K562 (cell line): ENCODE data around the gene RASSF1. TPM values are rescaled to one million over a fixed set of nuclear protein-coding genes. Genes with fewer than 3 reads are reported as not detected.
A peak's percentile ranks its signal among the peaks of the same experiment; 100 is the strongest.

Experiments
- ATAC-seq: fragments of 200-7000 bp; cut with Tn5 transposase; 3 replicates; pipeline ENCODE4 v1.9.1; 2020; ENCODE audit warnings: moderate library complexity
- BruUV-seq: library from RNA; stranded (reverse); fragments of 400-500 nt; replicated peaks from 2 replicates; lab custom pipeline; 2021; lab: Mats Ljungman, UMichigan
- CTCF ChIA-PET: fragments of 300-600 bp; formaldehyde crosslinking; extraction: SDS; loops from one replicate; lab custom pipeline; 2021; ENCODE audit warnings: low intra/inter-chr PET ratio; lab: Yijun Ruan, JAX
- POLR2A ChIA-PET: fragments of 300-600, 350-650 bp; sonication (Branson Sonifier 250); formaldehyde crosslinking; extraction: SDS; loops from one replicate; lab custom pipeline; 2021; ENCODE audit warnings: antibody characterized with exemption, inconsistent platforms; lab: Yijun Ruan, JAX
- DNase-seq, 4 experiments: peaks; one replicate each; pipeline versions ENCODE4 v3.0.0 to v3.0.0-alpha.2; 2011 to 2018; ENCODE audit warnings: low spot score in 3 of 4, mixed read lengths in 3 of 4; ENCODE audit errors: extremely low read depth in 1 of 4
- FAIRE-seq: peaks from 2 replicates; lab custom pipeline; 2011; peaks lifted over from hg19 to GRCh38; lab: Jason Lieb, UNC
- H2AFZ ChIP-seq: 2 replicates; pipeline ENCODE4 v1.6.0; 2011; ENCODE audit warnings: low read depth, low read length, control low read depth, inconsistent platforms
- H3K27ac ChIP-seq: fragments of 200-600 bp; 3 replicates; pipeline ENCODE4 v1.8.0; 2011; ENCODE audit warnings: low read depth, mild to moderate bottlenecking, control low read depth, inconsistent platforms, low read length, moderate library complexity, mixed read lengths; ENCODE audit errors: extremely low read depth
- H3K27me3 ChIP-seq, 2 experiments: fragments of 300-600 bp in 1 of 2; 2 replicates in 1 of 2; 3 replicates in 1 of 2; pipeline versions ENCODE4 v1.6.0 to v1.8.0; 2011; ENCODE audit warnings: inconsistent platforms in 2 of 2, low read length in 2 of 2, mild to moderate bottlenecking in 1 of 2, mixed read lengths in 1 of 2, moderate library complexity in 1 of 2; ENCODE audit not compliant: control insufficient read depth in 2 of 2, insufficient read depth in 2 of 2
- H3K36me3 ChIP-seq: fragments of 300-600 bp; 3 replicates; pipeline ENCODE4 v1.8.0; 2011; ENCODE audit warnings: mild to moderate bottlenecking, low read length, inconsistent platforms; ENCODE audit not compliant: control insufficient read depth, insufficient read depth
- H3K4me1 ChIP-seq, 2 experiments: fragments of 200-600 bp in 1 of 2; replicated peaks in 1 of 2; 2 replicates in 1 of 2; 3 replicates in 1 of 2; pipeline versions ENCODE4 v1.5.1 to v1.8.0; 2011; ENCODE audit warnings: inconsistent platforms in 2 of 2, low read length in 2 of 2, mild to moderate bottlenecking in 1 of 2, mixed read lengths in 1 of 2, moderate library complexity in 1 of 2; ENCODE audit not compliant: control insufficient read depth in 2 of 2, insufficient read depth in 2 of 2
- H3K4me2 ChIP-seq: 2 replicates; pipeline ENCODE4 v1.6.1; 2011; ENCODE audit warnings: low read length, control low read depth, inconsistent platforms, mixed read lengths; ENCODE audit not compliant: insufficient read depth
- H3K4me3 ChIP-seq: fragments of 200-600 bp; sonication (generic), shearing (Covaris generic); 2 replicates; pipeline ENCODE4 v1.5.1; 2016; ENCODE audit warnings: control low read depth, inconsistent platforms
- H3K79me2 ChIP-seq: fragments of 200-600 bp; 3 replicates; pipeline ENCODE4 v1.8.0; 2011; ENCODE audit warnings: low read length, inconsistent platforms; ENCODE audit not compliant: control insufficient read depth, insufficient read depth
- H3K9ac ChIP-seq, 2 experiments: 2 replicates each; pipeline versions ENCODE4 v1.6.0 to v1.6.1; 2011; ENCODE audit warnings: low read depth in 2 of 2, low read length in 2 of 2, control low read depth in 1 of 2, inconsistent platforms in 1 of 2, mild to moderate bottlenecking in 1 of 2, mixed read lengths in 1 of 2; ENCODE audit not compliant: insufficient read depth in 1 of 2
- H3K9me1 ChIP-seq: one replicate; pipeline ENCODE4 v1.6.0; 2011; ENCODE audit warnings: inconsistent platforms, mild to moderate bottlenecking, low read length, moderate library complexity; ENCODE audit not compliant: control insufficient read depth, insufficient read depth
- H3K9me3 ChIP-seq: replicated peaks from 2 replicates; pipeline ENCODE4 v1.5.1; 2011; ENCODE audit warnings: low read depth, low read length, inconsistent platforms; ENCODE audit not compliant: control insufficient read depth, insufficient read depth
- H4K20me1 ChIP-seq: replicated peaks from 2 replicates; pipeline ENCODE4 v1.6.1; 2011; ENCODE audit warnings: low read length, inconsistent platforms, mixed read lengths; ENCODE audit not compliant: control insufficient read depth, insufficient read depth
- PCBP1 ChIP-seq: fragments of 200-400 bp; formaldehyde crosslinking; IDR thresholded peaks from 2 replicates; pipeline ENCODE4 v1.6.1; 2018; ENCODE audit warnings: mild to moderate bottlenecking, low read depth, low read length; ENCODE audit not compliant: poor library complexity, severe bottlenecking
- WGBS: fragments of 100-300 bp; shearing (Covaris generic); methylation state at CpG from one replicate; pipeline ENCODE4 v1.1.6; 2016; ENCODE audit warnings: low coverage, mixed read lengths; ENCODE audit not compliant: insufficient coverage; ENCODE audit errors: missing lambda C conversion rate; 5-methylcytosine and 5-hydroxymethylcytosine counted together
- in situ Hi-C: fragments of 300-500 bp; cut with MboI; formaldehyde crosslinking; loops from 4 replicates; pipeline ENCODE4 v1.15.0; 2018; ENCODE audit warnings: inconsistent platforms, mixed read lengths
- intact Hi-C: fragments of 100-400 bp; cut with micrococcal nuclease; formaldehyde crosslinking; loops from 2 replicates; pipeline ENCODE4 v1.14.2; 2022
- polyA plus RNA-seq, 8 experiments: library from polyadenylated mRNA; depleted of rRNA in 4 of 8; stranded (reverse) in 5 of 8; unstranded in 3 of 8; fragments of >200 nt; fragmentation: Nextera tagmentation in 2 of 8; fragmentation: Illumina TruSeq in 1 of 8; extraction: Ambion mirVana in 2 of 8; extraction: Trizol in 1 of 8; gene quantifications; 2 replicates each; pipeline versions ENCODE4 v1.2.1 to v1.2.3, GENCODE V29; 2011 to 2014; ENCODE audit warnings: inconsistent platforms in 1 of 8, missing spikeins in 1 of 8
- total RNA-seq, 7 experiments: library from RNA; depleted of rRNA in 6 of 7; stranded (reverse); fragments of >200 nt in 6 of 7; fragmentation: Illumina TruSeq in 2 of 7; extraction: Trizol in 2 of 7; gene quantifications; 2 replicates each; pipeline versions ENCODE4 v1.2.1 to v1.2.3, GENCODE V29; 2011 to 2021; ENCODE audit warnings: low replicate concordance in 1 of 7
- TF ChIP-seq, protein P1 (sequence below): IDR thresholded peaks from 2 replicates; pipeline ENCODE4 v1.6.1; 2016; ENCODE audit warnings: missing genetic modification characterization, missing compliant biosample characterization
- TF ChIP-seq, protein P2 (sequence below): sonication (generic); formaldehyde crosslinking; IDR thresholded peaks from 2 replicates; pipeline ENCODE4 v1.8.1; 2023; ENCODE audit warnings: mild to moderate bottlenecking, missing genetic modification reagents

The RASSF1 gene
- total and polyA plus RNA-seq, 9 of the 15 experiments (the other 6 are each of a cell fraction or from before 2014, with no cell fraction given) = 3.6 to 57.1 (median 24.6) TPM

DNA sequence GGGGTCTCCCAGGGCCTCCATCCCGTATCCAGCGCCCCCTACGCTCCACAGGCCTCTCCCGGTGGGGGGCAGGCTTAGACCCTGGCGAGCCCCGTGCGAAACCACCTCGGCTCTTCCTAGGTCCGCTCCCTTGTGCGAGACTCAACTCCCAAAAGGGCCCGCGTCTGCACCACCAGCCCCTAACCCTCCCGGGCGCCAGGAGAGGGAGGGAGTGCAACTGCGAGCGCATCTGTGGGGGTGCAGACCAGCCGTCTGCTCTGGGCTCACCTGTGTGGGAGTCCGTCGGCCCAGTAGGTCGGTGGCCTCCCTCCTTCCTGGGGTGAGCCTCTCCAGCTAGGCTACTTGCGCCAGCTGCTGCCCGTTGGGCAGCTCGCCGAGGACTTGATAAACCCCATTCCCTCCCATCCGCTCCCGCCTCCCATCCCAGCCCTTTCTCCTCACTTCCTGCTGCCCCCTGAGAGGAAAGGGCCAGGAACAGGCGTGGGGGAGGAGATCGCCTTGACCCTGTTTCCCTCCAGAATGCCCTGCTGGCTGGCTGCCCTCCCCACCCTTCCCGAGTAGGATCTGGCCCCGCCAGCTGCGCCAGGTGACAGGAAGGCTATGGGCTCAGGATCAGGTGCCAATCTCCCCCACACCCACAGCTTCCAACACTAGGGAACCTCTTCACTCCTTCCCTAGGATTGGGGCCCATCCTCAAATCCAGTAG, 18.1 kb downstream of the RASSF1 start, which contains the start of gene HYAL2:
Gene HYAL2 (minus strand): TSS at position 360 of the 706 bp plus-strand sequence. CDS start 2,256 bp downstream, outside the sequence.
- no peak for ATAC-seq
- intact Hi-C loops = no loop called here
- peak within 1 kb of the TSS; percentile 99 for H2AFZ ChIP-seq
- H3K27me3 ChIP-seq = no peaks in the 10 kb centered on the region
- H3K4me3 ChIP-seq = peak within 1 kb of the TSS; percentile 81
- H3K9me3 ChIP-seq = no peaks in the 10 kb centered on the region
- H3K27ac ChIP-seq = peak within 1 kb of the TSS; percentile 100
- H3K36me3 ChIP-seq = peaks cover 42% of the 10 kb centered on the region; the same call in 2 of the 3 replicates
- no peaks in the 10 kb centered on the region for H4K20me1 ChIP-seq
- WGBS = 84% methylated on average over 8 of the region's 31 CpGs
- BruUV-seq = no TSS peak
- DNase-seq = no peak
- in situ Hi-C loops = no loop called here
- peak within 1 kb of the TSS; percentile 90 for H3K4me2 ChIP-seq
- TF ChIP-seq, protein P1, sequence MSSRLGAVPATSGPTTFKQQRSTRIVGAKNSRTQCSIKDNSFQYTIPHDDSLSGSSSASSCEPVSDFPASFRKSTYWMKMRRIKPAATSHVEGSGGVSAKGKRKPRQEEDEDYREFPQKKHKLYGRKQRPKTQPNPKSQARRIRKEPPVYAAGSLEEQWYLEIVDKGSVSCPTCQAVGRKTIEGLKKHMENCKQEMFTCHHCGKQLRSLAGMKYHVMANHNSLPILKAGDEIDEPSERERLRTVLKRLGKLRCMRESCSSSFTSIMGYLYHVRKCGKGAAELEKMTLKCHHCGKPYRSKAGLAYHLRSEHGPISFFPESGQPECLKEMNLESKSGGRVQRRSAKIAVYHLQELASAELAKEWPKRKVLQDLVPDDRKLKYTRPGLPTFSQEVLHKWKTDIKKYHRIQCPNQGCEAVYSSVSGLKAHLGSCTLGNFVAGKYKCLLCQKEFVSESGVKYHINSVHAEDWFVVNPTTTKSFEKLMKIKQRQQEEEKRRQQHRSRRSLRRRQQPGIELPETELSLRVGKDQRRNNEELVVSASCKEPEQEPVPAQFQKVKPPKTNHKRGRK (tag) = no peak
- TF ChIP-seq, protein P2, sequence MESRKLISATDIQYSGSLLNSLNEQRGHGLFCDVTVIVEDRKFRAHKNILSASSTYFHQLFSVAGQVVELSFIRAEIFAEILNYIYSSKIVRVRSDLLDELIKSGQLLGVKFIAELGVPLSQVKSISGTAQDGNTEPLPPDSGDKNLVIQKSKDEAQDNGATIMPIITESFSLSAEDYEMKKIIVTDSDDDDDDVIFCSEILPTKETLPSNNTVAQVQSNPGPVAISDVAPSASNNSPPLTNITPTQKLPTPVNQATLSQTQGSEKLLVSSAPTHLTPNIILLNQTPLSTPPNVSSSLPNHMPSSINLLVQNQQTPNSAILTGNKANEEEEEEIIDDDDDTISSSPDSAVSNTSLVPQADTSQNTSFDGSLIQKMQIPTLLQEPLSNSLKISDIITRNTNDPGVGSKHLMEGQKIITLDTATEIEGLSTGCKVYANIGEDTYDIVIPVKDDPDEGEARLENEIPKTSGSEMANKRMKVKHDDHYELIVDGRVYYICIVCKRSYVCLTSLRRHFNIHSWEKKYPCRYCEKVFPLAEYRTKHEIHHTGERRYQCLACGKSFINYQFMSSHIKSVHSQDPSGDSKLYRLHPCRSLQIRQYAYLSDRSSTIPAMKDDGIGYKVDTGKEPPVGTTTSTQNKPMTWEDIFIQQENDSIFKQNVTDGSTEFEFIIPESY (CRISPR knock-in tag) = 0 out of 2 replicates have a peak, but pooled peaks have one; percentile 9
- TF ChIP-seq PCBP1 = peak; percentile 14
- TF ChIP-seq, all 486 proteins: peak for 2
- ChIA-PET CTCF (no interaction called here), POLR2A (no interaction called here)
- Histone ChIP-seq H3K79me2 (peaks cover 32% of the 10 kb centered on the region), H3K4me1 (peaks cover 25 to 66% of the 10 kb centered on the region in 2 experiments; a peak in 4 of 5 replicates), H3K9me1 (no peaks in the 10 kb centered on the region), H3K9ac (peak within 1 kb of the TSS; percentile 98)
- FAIRE-seq = no peak
